ENCODE measurements around the gene SLC25A48. TPM values are rescaled to one million over a fixed set of nuclear protein-coding genes. Genes with fewer than 3 reads are reported as not detected.
"Not testable (repeated sequence)": the region's sequence is repeated elsewhere in the genome, so short reads cannot be mapped to it uniquely, and the experiment has no call there.

SLC25A48 gene
- total RNA-seq, 4 donors from 2014 or later, result 1.7 to 5.7 (median 3.1) TPM

GRCh38 chr5:135833961-135834638, 363 bp upstream of the SLC25A48 start:
- H3K9me3 ChIP-seq, result no peaks in the 10 kb centered on the region
- WGBS, result 16% methylated on average over 13 of the region's 16 CpGs
- peak in 1 of 2 donors; percentile 71 for DNase-seq (ENCODE audit: low spot score in 2 of 2)
- peaks cover 18% of the 10 kb centered on the region for H3K4me1 ChIP-seq
- H3K27me3 ChIP-seq, result peaks cover 39% of the 10 kb centered on the region
- TF ChIP-seq EP300 (IDR thresholded peaks at IDR 0.05), result no peak
- TF ChIP-seq, protein P1, sequence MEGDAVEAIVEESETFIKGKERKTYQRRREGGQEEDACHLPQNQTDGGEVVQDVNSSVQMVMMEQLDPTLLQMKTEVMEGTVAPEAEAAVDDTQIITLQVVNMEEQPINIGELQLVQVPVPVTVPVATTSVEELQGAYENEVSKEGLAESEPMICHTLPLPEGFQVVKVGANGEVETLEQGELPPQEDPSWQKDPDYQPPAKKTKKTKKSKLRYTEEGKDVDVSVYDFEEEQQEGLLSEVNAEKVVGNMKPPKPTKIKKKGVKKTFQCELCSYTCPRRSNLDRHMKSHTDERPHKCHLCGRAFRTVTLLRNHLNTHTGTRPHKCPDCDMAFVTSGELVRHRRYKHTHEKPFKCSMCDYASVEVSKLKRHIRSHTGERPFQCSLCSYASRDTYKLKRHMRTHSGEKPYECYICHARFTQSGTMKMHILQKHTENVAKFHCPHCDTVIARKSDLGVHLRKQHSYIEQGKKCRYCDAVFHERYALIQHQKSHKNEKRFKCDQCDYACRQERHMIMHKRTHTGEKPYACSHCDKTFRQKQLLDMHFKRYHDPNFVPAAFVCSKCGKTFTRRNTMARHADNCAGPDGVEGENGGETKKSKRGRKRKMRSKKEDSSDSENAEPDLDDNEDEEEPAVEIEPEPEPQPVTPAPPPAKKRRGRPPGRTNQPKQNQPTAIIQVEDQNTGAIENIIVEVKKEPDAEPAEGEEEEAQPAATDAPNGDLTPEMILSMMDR (IDR thresholded peaks at IDR 0.05), result peak in 1 of 2 donors; percentile 76
- H3K27ac ChIP-seq, result no peak overlapping the region
- no peaks in the 10 kb centered on the region for H3K36me3 ChIP-seq
- peak overlapping the region; percentile 58 for H3K4me3 ChIP-seq

DNA sequence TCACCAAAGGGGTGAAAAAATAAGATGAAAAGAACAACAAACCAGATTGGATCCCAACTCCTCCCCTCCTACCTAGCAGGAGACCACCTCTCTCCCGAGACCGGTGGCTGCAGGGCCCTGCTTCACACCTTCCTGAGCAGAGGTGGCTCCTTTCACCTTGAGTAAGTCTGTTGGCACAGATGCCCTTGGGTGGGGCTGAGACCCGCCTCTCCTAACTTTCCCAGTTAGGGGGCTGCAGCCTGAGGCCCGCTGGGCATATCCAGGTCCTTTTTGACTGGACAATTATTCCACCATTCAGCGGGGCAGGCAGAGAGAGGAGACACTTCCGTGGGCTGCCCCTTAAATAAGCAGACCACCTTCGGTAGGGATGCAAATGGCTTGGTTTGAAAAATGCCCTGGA, 1.3 kb downstream of the SLC25A48 start:
- Histone ChIP-seq H3K27me3 (peaks cover 33% of the 10 kb centered on the region), H3K27ac (no peak overlapping the region), H3K9me3 (no peaks in the 10 kb centered on the region), H3K4me1 (peaks cover 13% of the 10 kb centered on the region), H3K36me3 (no peaks in the 10 kb centered on the region), H3K4me3 (no peak overlapping the region)
- no peak for TF ChIP-seq POLR2A (IDR thresholded peaks at IDR 0.05)
- TF ChIP-seq, protein P1 (IDR thresholded peaks at IDR 0.05), result no peak
- TF ChIP-seq POLR2AphosphoS5 (IDR thresholded peaks at IDR 0.05), result no peak
- TF ChIP-seq EP300 (IDR thresholded peaks at IDR 0.05), result no peak
- 63% methylated on average over 4 of the region's 7 CpGs for WGBS
- peak in 1 of 2 donors; percentile 48 for DNase-seq (ENCODE audit: low spot score in 2 of 2)

GRCh38 chr5:135838395-135838794, 3.9 kb downstream of the SLC25A48 start:
- H3K4me1 ChIP-seq, result peaks cover 13% of the 10 kb centered on the region
- not testable (repeated sequence) for DNase-seq (ENCODE audit: low spot score in 2 of 2); H3K9me3 ChIP-seq; H3K4me3 ChIP-seq; H3K27ac ChIP-seq; H3K36me3 ChIP-seq
- peaks cover 27% of the 10 kb centered on the region for H3K27me3 ChIP-seq

DNA sequence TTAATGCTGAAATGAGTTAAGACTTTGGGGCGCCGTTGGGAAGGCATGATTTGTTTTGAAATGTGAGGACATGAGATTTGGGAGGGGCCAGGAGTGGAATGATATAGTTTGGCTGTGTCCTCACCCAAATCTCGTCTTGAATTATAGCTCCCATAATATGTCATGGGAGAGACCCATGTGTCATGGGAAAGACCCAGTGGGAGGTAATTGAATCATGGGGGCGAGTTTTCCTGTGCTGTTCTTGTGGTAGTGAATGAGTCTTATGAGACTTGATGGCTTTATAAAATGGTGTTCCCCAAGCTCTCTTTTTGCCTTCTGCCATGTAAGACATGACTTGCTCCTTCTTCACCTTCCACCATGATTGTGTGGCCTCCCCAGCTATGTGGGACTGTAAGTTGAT, 5.1 kb downstream of the SLC25A48 start:
- Histone ChIP-seq H3K27ac (no peak overlapping the region), H3K27me3 (peaks cover 16% of the 10 kb centered on the region), H3K36me3 (no peaks in the 10 kb centered on the region), H3K9me3 (no peaks in the 10 kb centered on the region), H3K4me1 (peaks cover 8% of the 10 kb centered on the region), H3K4me3 (no peak overlapping the region)
- TF ChIP-seq POLR2AphosphoS5 (IDR thresholded peaks at IDR 0.05) (no peak), EP300 (IDR thresholded peaks at IDR 0.05) (no peak), POLR2A (IDR thresholded peaks at IDR 0.05) (no peak)
- TF ChIP-seq, protein P1 (IDR thresholded peaks at IDR 0.05), result no peak
- DNase-seq (ENCODE audit: low spot score in 2 of 2), result no peak
- 93% methylated on average over 4 of the region's 4 CpGs for WGBS

DNA sequence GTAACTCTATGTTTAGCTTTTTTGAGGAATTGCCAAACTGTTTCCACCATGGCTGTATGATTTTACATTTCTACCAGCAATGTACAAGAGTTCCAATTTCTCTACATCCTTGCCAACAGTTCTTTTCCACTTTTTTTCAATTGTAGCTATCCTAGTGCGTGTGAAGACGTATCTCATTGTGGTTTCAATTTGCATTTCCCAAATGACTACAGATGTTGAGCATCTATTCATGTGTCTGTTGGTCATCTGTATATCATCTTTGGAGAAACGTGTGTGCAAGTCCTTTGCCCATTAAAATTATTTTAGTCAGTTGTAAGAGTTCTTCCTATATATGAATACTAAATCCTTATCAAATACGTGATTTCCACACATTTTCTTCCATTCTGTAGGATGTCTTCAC, 6.5 kb downstream of the SLC25A48 start:
- Histone ChIP-seq H3K27ac (no peak overlapping the region), H3K27me3 (peaks cover 2% of the 10 kb centered on the region), H3K36me3 (no peaks in the 10 kb centered on the region), H3K4me1 (no peaks in the 10 kb centered on the region), H3K9me3 (no peaks in the 10 kb centered on the region), H3K4me3 (no peak overlapping the region)
- DNase-seq (ENCODE audit: low spot score in 2 of 2), result no peak
- WGBS, result 69% methylated on average over 4 of the region's 4 CpGs
- TF ChIP-seq POLR2A (IDR thresholded peaks at IDR 0.05) (no peak), EP300 (IDR thresholded peaks at IDR 0.05) (no peak), POLR2AphosphoS5 (IDR thresholded peaks at IDR 0.05) (no peak)
- TF ChIP-seq, protein P1 (IDR thresholded peaks at IDR 0.05), result no peak

GRCh38 chr5:135842737-135843136, 8.3 kb downstream of the SLC25A48 start:
- Histone ChIP-seq H3K36me3 (no peaks in the 10 kb centered on the region), H3K27me3 (no peaks in the 10 kb centered on the region), H3K27ac (no peak overlapping the region), H3K9me3 (no peaks in the 10 kb centered on the region), H3K4me1 (no peaks in the 10 kb centered on the region), H3K4me3 (no peak overlapping the region)
- 64% methylated on average over 4 of the region's 4 CpGs for WGBS
- DNase-seq (ENCODE audit: low spot score in 2 of 2), result no peak
- TF ChIP-seq, protein P1 (IDR thresholded peaks at IDR 0.05), result no peak
- TF ChIP-seq POLR2A (IDR thresholded peaks at IDR 0.05), result no peak
- TF ChIP-seq EP300 (IDR thresholded peaks at IDR 0.05), result no peak
- TF ChIP-seq POLR2AphosphoS5 (IDR thresholded peaks at IDR 0.05), result no peak
